ENCODE measurements around the gene ACTR2. TPM values are rescaled to one million over a fixed set of nuclear protein-coding genes. Genes with fewer than 3 reads are reported as not detected.
A peak's percentile ranks its signal among the peaks of the same experiment; 100 is the strongest.

The ACTR2 gene
- total and polyA plus RNA-seq, 2 of the 13 experiments (the other 11 are each of a cell fraction or from before 2014, with no cell fraction given): 51.2 to 100 TPM

GRCh38 chr2:65186872-65187851, 40.5 kb upstream of the ACTR2 start (continued):
- TF ChIP-seq CTCF (CRISPR knock-in tag; IDR thresholded peaks at IDR 0.05): peak; percentile 97
- TF ChIP-seq XRCC5 (optimal IDR thresholded peaks at IDR 0.05; ENCODE audit: low read length): peak; percentile 78
- TF ChIP-seq NAIF1 (CRISPR knock-in tag; IDR thresholded peaks at IDR 0.05; ENCODE audit: borderline replicate concordance): peak; percentile 28; the same call in 1 of the 2 replicates
- 0 out of 2 replicates have a peak, but pooled peaks have one; percentile 21 for TF ChIP-seq ZFY (CRISPR knock-in tag; IDR thresholded peaks at IDR 0.05)
- no peak for TF ChIP-seq RELA (CRISPR knock-in tag; IDR thresholded peaks at IDR 0.05)
- TF ChIP-seq GABPA (IDR thresholded peaks at IDR 0.05; ENCODE audit: low read depth, low read length): no peak
- TF ChIP-seq GABPA (CRISPR knock-in tag; IDR thresholded peaks at IDR 0.05; ENCODE audit: low read depth): peak; percentile 8; the same call in 1 of the 2 replicates
- no peak for TF ChIP-seq RARG (CRISPR knock-in tag; IDR thresholded peaks at IDR 0.05; ENCODE audit: low read depth)
- TF ChIP-seq ZNF460 (CRISPR knock-in tag; IDR thresholded peaks at IDR 0.05; ENCODE audit: borderline replicate concordance): no peak
- no peak for TF ChIP-seq SRF (IDR thresholded peaks at IDR 0.05; ENCODE audit: low read depth, low read length)
- no peak for TF ChIP-seq GZF1 (CRISPR knock-in tag; IDR thresholded peaks at IDR 0.05)
- peak; percentile 42 for TF ChIP-seq HNRNPH1 (optimal IDR thresholded peaks at IDR 0.05; ENCODE audit: low read depth, low read length)
- TF ChIP-seq ZNF768 (CRISPR knock-in tag; IDR thresholded peaks at IDR 0.05): no peak; the same call in 1 of the 2 replicates
- TF ChIP-seq, protein P1, sequence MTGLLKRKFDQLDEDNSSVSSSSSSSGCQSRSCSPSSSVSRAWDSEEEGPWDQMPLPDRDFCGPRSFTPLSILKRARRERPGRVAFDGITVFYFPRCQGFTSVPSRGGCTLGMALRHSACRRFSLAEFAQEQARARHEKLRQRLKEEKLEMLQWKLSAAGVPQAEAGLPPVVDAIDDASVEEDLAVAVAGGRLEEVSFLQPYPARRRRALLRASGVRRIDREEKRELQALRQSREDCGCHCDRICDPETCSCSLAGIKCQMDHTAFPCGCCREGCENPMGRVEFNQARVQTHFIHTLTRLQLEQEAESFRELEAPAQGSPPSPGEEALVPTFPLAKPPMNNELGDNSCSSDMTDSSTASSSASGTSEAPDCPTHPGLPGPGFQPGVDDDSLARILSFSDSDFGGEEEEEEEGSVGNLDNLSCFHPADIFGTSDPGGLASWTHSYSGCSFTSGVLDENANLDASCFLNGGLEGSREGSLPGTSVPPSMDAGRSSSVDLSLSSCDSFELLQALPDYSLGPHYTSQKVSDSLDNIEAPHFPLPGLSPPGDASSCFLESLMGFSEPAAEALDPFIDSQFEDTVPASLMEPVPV (CRISPR knock-in tag; IDR thresholded peaks at IDR 0.05): no peak
- TF ChIP-seq, protein P2, sequence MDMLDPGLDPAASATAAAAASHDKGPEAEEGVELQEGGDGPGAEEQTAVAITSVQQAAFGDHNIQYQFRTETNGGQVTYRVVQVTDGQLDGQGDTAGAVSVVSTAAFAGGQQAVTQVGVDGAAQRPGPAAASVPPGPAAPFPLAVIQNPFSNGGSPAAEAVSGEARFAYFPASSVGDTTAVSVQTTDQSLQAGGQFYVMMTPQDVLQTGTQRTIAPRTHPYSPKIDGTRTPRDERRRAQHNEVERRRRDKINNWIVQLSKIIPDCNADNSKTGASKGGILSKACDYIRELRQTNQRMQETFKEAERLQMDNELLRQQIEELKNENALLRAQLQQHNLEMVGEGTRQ (IDR thresholded peaks at IDR 0.05; ENCODE audit: low read depth, low read length): no peak
- TF ChIP-seq, protein P2 (CRISPR knock-in tag; IDR thresholded peaks at IDR 0.05; ENCODE audit: borderline replicate concordance): no peak
- peak; percentile 38 for TF ChIP-seq CEBPG (CRISPR knock-in tag; IDR thresholded peaks at IDR 0.05)
- TF ChIP-seq, protein P3, sequence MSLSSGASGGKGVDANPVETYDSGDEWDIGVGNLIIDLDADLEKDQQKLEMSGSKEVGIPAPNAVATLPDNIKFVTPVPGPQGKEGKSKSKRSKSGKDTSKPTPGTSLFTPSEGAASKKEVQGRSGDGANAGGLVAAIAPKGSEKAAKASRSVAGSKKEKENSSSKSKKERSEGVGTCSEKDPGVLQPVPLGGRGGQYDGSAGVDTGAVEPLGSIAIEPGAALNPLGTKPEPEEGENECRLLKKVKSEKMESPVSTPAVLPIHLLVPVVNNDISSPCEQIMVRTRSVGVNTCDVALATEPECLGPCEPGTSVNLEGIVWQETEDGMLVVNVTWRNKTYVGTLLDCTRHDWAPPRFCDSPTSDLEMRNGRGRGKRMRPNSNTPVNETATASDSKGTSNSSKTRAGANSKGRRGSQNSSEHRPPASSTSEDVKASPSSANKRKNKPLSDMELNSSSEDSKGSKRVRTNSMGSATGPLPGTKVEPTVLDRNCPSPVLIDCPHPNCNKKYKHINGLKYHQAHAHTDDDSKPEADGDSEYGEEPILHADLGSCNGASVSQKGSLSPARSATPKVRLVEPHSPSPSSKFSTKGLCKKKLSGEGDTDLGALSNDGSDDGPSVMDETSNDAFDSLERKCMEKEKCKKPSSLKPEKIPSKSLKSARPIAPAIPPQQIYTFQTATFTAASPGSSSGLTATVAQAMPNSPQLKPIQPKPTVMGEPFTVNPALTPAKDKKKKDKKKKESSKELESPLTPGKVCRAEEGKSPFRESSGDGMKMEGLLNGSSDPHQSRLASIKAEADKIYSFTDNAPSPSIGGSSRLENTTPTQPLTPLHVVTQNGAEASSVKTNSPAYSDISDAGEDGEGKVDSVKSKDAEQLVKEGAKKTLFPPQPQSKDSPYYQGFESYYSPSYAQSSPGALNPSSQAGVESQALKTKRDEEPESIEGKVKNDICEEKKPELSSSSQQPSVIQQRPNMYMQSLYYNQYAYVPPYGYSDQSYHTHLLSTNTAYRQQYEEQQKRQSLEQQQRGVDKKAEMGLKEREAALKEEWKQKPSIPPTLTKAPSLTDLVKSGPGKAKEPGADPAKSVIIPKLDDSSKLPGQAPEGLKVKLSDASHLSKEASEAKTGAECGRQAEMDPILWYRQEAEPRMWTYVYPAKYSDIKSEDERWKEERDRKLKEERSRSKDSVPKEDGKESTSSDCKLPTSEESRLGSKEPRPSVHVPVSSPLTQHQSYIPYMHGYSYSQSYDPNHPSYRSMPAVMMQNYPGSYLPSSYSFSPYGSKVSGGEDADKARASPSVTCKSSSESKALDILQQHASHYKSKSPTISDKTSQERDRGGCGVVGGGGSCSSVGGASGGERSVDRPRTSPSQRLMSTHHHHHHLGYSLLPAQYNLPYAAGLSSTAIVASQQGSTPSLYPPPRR (CRISPR knock-in tag; IDR thresholded peaks at IDR 0.05; ENCODE audit: borderline replicate concordance): no peak

Measured in HepG2 (cell line).